Activated CD8-positive, alpha-beta memory T cell treated with anti-CD3 and anti-CD28 coated beads, Interleukin-2, amount 50 U/mL, for 1 hour (primary cell): ENCODE measurements around the gene NAPB.

Experiments used
- DNase-seq: peaks from one replicate; pipeline ENCODE4 v3.0.0-alpha.2; 2020; ENCODE audit errors: extremely low read depth

NAPB gene

DNA sequence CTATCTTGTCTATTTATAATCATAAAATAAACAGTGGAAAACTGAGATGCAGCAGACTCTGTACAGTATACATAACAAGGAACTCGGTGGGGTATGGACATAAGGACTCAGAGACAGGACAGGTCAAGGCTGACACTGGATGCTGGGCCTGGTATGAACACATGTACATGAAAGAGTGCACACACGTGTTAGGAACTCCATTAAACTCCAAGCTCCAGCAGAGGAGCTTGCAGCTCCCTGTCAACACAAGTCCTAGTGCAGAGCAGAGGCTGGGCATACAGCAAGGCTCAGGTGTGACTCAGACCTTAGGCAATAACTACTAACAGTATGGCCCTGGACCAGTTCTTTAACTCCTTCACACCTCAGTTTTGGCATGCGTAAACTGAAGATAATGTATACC is 17.1 kb downstream of the NAPB start:
- no peak for DNase-seq

DNA sequence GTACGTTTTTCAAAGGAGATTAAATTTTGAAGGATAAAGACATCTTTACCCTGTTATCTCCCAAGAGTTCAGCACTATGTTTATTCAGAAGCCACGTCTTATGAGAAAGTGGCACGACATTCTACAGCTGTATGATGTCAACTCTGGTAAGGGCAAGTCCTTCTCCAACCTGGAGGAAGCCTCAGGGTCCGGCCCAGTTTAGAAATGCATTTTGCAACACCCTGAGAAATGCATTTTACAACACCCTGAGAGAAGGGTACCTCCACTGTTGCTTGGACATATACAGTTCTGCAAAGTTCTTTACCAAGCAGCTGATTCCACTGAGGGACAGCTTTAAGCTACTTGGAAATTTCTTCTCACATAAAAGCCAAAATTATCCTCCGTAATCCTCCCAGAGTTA is 17.5 kb downstream of the NAPB start:
- no peak for DNase-seq

DNA sequence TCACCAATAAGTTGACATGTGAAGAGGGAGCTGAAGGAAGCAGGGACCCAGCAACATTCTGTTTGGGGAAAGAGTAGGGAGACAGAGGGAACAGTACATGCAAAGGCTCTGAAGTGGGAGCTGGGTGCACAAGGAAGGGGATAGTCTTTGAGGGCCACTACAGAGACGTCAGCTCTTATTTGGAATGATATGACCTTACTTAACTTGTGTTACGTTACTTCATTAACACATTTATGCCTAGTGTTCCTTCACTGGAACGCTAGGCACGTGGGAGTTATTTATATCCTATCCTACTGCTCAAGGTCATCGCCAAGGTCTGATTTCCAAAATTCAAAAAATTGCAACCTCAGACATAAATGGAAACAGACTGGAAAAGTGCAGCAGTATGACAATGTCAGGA is 20.2 kb downstream of the NAPB start:
- no peak for DNase-seq

DNA sequence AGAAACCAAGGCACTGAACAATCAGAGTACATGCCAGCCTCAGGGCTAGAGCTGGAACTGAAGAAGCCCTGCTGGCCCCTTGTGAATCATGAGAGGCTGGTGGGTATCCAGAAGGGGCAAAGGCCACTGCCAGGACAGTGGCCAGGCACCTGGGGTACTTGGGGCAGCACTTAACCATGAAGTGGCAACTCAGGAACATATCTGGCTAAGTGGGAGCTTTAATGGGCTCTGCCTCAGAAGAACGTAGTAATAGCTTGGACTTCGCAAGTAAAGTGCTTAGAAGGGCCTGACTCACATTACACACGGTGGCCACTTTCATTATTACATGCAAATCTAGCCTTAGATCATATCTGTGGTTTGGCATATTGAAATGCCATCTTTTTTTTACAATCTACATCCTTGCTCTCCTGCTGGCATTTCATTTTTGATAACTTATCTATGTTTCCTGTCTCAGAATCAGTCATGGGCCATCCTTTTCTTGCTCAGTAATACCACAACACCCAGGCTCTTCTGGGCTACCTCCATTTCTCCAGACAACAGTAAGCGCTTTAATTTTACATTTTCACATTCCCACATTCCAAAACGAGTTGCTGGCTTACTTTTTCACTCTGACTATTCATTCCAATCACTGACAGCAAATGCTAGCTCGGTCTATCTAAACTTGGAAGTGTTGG is 21.6 kb downstream of the NAPB start:
- DNase-seq = no peak

DNA sequence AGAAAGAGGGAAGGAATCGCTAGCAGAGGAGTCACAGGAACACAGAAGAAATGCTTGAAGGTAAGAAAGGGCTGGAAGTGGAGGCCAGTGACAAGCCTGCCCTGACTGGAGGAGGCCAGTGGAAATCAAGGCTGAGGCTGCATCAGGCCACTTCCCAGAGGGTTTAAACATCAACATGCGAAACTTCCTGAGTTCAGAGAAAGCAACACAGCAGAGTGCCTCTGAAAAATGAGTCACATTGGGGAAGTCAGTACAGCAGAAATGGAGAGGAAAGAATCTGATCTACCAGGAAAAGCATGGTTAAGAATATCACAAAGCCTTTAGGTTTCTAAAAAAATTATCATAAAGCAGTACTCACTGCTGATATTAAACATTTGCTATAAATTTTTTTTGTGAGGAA is 23.3 kb downstream of the NAPB start:
- no peak for DNase-seq

DNA sequence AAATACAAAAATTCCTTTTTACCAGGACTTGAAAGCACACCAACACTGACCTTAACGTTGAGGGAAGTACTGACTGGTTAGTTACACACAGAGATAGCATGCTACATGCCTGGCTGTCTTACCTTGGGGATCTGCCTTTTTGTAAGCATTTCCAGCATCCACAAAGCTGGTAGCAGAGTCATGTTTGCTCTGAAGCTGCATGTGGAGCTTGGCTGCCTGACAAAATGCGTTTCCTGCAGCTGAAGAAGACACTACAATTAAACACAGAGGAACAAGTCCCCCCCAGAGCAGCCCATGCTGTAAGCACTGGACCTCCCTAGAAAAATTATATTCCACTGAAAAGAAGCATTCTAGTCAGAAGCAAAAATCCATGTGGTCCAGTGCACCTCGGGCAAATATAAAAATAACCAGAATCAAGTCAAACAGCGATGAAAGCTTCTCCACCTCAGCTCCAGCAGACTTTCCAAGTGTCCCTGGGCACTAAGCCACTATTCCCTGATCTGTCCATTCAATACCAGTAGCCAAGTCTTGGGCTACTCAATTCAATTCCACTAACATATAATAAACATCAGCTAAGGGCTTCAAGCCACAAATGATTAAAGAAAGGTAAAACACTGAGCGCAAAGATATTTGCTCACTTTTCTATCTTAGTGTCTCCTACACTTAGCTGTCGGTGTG is 24.2 kb downstream of the NAPB start:
- DNase-seq = no peak

DNA sequence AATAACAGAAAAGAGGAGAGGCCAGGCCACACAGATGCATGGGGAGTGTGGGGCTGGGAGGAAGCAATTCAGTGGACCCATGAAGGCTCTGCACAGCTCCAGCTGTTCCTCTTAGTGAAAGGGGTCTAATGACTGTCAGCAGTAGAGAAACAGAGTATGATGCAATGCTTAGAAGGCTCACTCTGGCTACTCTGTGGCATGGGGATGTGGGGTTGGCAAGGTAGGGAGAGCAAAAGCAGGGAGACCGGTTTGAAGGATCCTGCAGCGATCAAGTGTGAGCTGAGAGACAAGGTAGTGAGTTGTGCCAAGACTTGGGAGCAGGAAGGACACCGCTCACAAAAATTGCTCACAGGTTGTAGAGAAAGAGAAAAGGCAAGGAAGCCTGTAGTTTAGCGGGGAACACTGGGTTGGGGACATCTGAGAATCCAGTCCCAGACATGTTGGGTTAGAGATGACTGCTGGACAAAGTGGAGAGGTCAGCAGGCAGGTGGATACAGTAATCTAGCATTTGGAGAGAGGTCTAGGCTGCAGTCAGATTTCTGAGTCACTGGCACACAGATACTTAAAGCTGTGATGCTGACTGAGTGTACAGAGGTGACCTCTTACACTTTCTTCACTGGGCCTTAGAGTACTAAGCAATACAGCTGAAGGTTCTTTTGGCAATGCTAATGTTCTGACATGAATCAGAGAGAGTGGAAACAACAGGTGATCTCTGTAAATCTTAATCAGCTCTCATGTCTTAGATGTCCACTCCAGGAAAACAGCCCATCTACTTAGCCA is 27.1 kb downstream of the NAPB start:
- no peak for DNase-seq

DNA sequence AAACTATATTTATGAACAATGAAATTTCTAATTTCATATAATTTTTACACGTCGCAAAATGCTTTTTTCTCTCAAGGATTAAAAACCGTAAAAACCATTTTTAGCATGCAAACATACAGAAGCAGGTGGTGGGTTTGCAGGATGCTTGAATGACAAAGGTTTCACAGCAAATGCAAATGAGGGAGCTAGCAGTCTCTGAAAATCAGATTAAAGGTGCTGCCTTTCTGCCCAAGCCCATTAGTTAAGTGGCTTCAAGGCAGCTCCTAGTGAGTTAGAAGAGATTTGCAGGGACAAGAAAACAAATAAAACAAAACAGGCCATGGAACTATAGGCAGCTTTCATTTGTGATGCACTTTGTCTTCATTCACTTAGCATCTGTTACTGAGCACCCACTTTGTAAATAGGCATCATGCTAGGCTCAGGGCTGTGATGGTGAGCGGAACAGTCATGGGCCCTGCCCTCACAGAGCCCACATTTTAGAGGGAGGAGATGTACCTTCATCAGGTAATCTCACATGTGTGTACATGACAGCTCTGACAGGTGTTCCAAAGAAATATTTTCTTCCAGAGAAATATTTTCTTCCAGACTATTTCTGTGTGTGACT is 29.5 kb downstream of the NAPB start:
- DNase-seq = no peak

DNA sequence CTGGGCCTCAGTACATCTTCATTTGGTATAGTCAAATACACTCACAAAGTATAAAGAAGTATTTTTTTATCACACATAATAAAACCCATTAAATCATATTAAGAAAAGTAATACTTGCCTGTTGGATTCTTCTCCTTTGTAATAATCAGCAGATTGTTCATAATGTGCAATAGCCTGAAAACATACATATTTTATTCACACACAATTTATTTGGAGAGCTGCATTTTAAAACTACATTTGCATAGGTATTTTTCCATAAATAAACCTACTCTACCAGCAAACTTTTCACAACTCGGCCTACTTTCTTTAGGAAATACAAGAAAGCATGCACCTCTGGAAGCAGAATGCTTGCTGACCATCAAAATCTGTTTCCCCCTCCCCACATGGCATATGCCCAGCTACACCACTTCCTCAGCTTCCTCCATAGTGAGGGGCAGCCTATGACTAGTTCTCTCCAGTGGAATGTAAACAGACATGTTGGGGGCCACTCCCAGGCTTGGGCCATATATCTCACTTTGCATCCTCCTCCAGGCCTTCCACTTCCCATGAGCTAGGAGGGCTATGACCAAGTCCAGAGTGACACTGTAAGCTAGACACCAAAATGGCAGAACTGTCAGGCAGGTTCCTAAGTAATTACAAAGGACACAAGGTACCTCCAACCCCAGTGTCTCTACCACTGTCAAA is 31.1 kb downstream of the NAPB start:
- DNase-seq = no peak

DNA sequence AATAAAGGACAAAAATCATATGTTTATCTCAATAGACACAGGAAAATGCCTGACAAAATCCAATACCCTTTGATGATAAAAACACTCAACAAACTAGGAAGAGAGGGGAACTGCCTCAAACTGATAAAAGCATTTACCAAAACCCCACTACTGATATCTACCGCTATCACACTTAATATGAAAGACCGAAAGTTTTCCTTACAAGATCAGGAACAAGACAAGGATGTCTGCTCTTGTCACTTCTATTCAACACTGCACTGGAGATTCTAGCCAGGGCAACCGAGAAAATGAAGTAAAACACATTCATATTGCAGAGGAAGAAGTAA is 34.2 kb downstream of the NAPB start:
- no peak for DNase-seq

DNA sequence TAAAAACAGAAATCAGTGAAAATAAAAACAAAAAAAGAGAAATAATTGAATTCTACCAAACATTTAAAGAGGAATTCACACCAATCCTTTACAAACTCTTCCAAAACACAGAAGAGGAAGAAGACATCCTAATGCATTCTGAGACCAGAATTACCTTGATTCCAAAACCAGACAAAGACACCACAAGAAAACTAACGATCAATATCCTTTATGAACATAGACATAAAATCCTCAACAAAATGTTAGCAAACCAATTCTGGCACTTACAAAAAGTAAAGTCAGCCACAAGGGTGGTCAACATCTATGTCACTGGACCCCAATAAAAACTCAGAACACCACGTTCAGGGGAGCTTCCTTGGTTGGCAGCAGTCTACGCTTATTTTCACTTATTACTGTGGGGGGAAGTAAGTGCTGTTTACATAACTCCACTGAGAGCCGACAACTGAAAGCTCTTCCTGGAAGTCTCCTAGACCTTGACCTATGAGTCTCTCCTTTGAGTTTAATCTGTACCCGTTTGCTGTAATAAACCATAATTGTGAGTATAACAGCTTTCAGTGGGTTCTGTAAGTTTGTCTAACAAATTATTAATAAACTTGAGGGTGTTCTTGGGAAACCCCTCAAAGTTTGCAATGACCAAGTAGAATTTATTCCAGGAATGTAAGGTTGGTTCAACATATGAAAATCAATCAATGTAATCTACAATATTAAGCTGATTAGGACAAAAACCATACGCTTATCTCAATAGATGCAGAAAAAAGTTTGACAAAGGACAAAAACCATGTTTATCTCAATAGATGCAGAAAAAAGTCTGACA is 34.8 kb downstream of the NAPB start:
- no peak for DNase-seq

DNA sequence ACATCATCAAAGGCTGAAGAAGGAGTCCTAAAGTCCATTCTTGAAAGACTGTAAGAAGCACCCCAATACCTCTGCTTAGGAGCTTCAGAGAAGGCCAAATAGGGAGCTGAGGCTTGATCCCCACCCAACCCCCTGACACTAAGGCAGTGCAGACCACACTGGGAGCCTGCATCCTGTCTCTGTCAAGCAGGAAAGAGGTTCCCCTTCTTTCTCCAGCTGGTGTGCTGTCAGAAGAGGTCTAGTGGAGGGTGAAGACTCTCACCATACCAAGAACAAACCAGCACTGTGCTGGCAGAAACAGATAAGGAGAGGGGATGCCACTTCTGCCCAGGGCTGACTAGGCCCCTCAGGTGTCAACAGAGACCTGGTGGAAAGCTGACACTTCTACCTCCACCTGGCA is 39.4 kb downstream of the NAPB start:
- no peak for DNase-seq

DNA sequence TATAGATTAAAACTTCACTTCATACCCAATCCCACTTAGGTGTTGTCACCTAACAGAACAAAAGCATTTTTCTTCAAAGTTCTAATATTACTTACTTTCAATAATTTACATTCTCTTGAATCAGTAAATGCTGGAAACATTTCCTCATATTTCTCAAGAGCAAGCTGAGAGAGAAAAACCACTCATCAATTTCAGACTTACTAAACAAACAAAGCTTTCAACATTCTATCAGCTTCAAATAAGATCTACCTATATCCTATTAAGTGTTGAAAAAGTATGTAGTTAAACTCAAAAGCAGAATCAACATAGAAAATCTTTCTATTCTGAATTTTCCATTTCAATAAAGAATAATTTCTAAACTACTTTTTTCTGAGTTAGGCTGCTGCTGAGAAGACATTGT is 41.5 kb downstream of the NAPB start:
- no peak for DNase-seq

DNA sequence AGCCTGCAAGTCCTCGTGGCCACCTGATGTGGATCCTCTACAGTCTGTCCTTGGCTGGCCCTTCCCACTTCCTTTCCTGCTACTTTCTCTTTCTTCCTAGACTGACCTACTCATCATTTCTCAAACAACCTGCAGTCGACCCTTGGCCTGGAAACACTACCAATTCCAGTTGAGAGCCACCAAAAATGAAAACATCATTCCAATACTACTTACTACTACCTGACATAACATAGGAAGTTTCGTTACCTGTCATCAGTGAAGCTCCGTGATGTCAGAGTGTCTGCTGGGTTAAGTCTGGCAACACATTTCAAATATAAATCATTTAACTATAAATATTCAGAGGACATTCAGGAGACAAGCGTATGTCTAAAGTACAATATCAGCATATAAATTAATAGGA is 45.5 kb downstream of the NAPB start:
- DNase-seq = no peak

DNA sequence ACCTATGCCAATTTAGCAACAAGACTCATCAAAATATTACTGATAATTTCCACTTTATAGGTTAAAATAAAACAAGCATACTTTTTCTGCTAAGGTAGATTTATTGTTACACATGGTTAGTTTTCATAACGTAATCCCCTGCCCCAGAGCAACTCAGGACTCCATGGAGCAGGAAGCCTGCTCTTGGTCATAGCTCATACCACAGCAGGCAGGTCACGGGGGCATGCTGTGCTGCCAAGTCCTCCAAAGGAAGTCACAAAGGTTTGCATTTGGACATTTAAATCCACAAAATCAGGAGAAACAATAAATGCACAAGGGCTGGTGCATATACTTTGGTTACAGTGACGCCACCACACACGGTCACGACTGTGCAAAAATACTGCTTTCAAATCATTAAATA is 46.8 kb downstream of the NAPB start:
- no peak for DNase-seq

DNA sequence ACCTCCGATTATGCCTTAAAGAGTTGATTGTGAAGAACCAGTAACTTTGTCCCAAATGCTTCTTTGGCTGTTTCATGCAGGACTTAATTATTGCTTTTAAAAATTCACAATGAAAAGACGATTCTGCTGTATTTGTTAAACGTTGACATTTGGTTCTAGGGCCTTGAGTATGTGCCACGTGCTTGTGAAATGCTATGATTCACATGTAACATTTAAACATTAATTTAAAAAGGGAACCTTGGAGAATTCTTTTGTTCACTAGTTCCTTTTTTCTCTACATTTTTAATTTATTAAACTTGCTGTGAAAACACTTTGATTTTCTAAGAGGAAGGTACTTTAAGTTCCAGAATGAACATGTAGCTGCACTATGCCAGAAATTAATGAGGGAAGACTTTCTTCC is 49.8 kb downstream of the NAPB start:
- DNase-seq = no peak

DNA sequence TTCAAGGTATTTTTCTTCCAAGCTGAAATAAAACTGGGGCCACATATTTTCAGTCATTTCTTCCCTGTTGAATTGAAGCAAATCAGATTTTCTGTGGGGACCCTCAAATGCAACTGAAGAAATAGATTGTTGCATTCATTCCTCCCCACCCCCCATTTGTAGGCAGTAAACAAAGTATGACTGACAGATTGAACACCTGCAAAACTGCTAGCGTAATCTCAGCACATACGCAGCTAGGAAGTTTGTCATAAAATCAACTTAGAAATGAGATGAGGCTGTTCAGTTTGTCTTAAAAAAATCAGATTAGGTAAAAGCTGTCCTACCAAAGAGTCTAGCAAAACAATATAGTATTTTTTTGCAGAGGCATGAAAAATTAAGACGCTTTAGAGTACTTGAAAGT is 50.4 kb downstream of the NAPB start:
- DNase-seq = no peak

DNA sequence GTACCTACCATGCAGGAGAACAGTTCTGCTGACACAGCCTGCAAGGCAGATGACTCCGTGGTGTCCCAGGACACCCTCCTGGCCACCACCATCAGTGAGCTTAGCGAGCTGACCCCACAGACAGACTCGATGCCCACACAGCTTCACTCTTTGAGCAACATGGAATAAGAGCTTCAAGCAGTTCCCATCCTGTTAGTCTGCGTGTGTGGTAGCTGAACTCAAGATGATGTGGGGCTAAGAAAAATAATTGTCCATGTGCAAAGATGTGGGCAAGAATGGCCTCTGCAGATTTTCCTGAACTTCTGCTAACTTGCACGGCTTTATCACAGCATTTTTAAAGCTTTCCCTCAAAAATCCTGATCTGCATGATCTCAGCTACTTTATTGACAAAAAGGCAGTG is 51.0 kb downstream of the NAPB start:
- no peak for DNase-seq

DNA sequence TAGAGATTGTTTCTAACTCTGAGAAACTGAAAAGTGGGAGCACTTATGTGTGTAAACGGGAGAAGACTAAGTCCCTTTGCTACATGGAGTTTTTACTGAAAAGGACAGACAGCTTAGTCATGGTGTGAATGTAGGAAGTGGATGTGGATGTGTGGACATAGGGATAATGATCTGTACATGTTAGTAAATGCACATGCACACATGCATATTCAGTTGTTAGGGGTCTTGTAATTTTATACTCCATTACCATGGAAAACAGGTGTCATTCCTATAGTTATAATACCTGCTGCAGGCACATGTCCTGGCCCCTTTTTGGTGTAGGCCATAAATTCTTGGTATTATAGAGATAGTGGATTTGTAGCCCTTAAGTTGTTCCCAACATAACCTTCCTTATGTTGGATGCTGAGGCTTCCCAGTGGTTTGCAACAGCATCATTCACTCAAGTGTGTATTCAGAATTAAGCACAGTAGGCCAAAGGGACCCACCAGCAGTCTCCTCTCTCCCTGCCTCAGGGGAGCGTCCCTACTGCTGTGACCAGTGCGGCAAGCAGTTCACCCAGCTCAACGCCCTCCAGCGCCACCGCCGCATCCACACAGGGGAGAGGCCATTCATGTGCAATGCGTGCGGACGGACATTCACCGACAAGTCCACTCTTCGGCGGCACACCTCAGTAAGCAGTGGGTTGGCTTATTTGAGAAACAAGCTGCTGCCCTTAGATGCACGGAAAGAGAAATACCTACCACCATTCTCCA is 52.0 kb downstream of the NAPB start:
- DNase-seq = no peak

DNA sequence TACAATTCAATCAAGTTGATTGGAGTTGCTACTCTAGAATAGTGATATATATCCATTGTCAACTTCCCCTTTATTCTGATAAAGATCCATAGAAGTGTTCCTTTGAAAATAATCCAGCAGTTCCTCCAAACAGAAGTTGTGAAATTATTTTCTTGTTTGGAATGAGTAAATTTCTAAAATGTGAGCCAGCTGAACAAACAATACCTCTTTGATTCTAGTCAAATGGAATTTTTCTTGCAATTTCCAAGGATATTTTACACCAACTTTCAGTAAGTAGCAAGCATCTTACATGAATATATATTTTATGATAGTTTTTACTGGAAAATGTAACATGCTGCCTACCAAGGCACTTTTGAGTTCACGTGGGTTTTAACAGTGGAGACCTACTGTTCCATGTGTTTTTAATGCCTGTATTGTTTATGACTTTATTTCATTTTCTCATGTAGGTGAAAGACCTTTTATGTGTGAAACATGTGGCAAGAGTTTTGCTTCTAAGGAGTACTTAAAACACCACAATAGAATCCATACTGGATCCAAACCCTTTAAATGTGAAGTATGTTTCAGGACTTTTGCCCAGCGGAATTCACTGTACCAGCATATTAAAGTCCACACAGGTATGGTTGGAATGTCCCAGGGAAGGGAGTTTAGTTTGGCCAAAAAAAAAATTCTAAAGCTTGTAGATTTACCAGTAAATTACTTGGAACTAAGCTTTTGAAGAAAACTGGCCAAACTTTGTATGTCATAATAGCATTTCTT is 52.8 kb downstream of the NAPB start:
- no peak for DNase-seq
